Lower leg skin (tissue), 4 donors: ENCODE measurements around the gene PRKCQ. TPM values are rescaled to one million over a fixed set of nuclear protein-coding genes. Genes with fewer than 3 reads are reported as not detected.

ENCODE experiments used
- DNase-seq, 2 donors: peaks; one replicate each; pipeline ENCODE4 v3.0.0-alpha.2; 2019; ENCODE audit warnings: low spot score in 2 of 2
- H3K4me3 ChIP-seq: fragments of 200-600 bp; sonication (generic); 2 replicates; pipeline ENCODE4 v1.5.1; 2017; ENCODE audit warnings: mild to moderate bottlenecking, low read depth; ENCODE audit not compliant: poor library complexity, severe bottlenecking
- CTCF ChIP-seq, 3 donors: fragments of 450-650 bp; IDR thresholded peaks; one replicate each; pipeline ENCODE4 v1.5.1; 2016; ENCODE audit warnings: antibody characterized with exemption in 3 of 3, mild to moderate bottlenecking in 3 of 3, moderate library complexity in 2 of 3
- POLR2A ChIP-seq, 2 donors: fragments of 450-650 bp; IDR thresholded peaks; one replicate each; pipeline ENCODE4 v1.6.1; 2016 to 2017; ENCODE audit warnings: antibody characterized with exemption in 2 of 2, mild to moderate bottlenecking in 1 of 2, moderate library complexity in 1 of 2
- WGBS, 2 donors: methylation state at CpG; one replicate each; pipeline ENCODE4 v1.1.5; 2018; 5-methylcytosine and 5-hydroxymethylcytosine counted together
- intact Hi-C: fragments of 100-400 bp; cut with DNase I; formaldehyde crosslinking; loops from one replicate; pipeline ENCODE4 v1.15.0; 2023; ENCODE audit warnings: low total_unique reads
- total RNA-seq, 4 donors: library from RNA; depleted of rRNA; stranded (reverse); fragments of >200 nt; gene quantifications; one replicate each; pipeline ENCODE4 v1.1.0, GENCODE V29; 2016

PRKCQ gene
- total RNA-seq, 4 donors from 2014 or later: 0.06 to 0.17 TPM; not detected in 2

- TF ChIP-seq POLR2A (IDR thresholded peaks at IDR 0.05) (no peak), CTCF (IDR thresholded peaks at IDR 0.05) (no peak)
- intact Hi-C loops: no loop called here
- H3K4me3 ChIP-seq: no peak overlapping the region
- 87 to 89% methylated on average over 3 of the region's 3 CpGs for WGBS, 2 donors
- DNase-seq: no peak
Measured at GRCh38 chr10:6536102-6536501, 44.0 kb downstream of the PRKCQ start.

DNA sequence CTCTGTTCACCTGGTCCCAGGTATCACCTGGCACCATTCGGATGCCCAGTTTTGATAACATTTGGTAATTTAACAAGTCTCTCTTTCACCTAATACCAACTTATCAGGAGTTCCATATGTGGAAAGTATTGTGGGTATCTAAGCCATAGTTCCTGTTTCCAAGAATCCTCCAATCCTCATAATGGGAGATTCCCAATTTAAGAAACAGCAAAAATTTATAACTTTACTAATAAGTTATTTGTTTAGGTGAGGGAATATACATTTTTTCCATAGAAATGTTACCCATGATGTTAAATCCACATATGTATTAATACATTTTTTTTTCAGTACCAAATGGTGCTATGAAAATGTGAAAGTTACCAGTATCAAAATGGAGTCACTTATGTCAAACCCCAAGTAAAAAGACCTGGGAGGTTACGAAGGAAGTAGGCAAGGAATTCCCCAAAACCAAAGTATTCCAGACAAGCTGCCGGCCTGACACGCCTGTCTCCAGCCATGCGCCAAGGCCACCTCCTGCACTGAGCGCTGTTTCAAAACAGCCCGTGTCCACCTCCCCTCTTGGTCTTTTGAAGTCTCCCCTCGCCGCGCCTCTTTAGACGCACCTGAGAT lies 44.8 kb downstream of the PRKCQ start:
- DNase-seq: no peak
- 93 to 95% methylated on average over 11 of the region's 11 CpGs for WGBS, 2 donors
- no peak for TF ChIP-seq POLR2A (IDR thresholded peaks at IDR 0.05)
- no peak for TF ChIP-seq CTCF (IDR thresholded peaks at IDR 0.05)
- intact Hi-C loops: no loop called here
- H3K4me3 ChIP-seq: no peak overlapping the region

- 75 to 81% methylated on average over 5 of the region's 5 CpGs for WGBS, 2 donors
- TF ChIP-seq CTCF (IDR thresholded peaks at IDR 0.05) (no peak), POLR2A (IDR thresholded peaks at IDR 0.05) (no peak)
- no peak overlapping the region for H3K4me3 ChIP-seq
- no peak for DNase-seq
- intact Hi-C loops: no loop called here
Measured at GRCh38 chr10:6532321-6532720, 47.8 kb downstream of the PRKCQ start.

- TF ChIP-seq POLR2A (IDR thresholded peaks at IDR 0.05): no peak
- no peak for TF ChIP-seq CTCF (IDR thresholded peaks at IDR 0.05)
- DNase-seq: no peak
- intact Hi-C loops: no loop called here
- no peak overlapping the region for H3K4me3 ChIP-seq
- WGBS, 2 donors: 70 to 76% methylated on average over 4 of the region's 4 CpGs
Measured at GRCh38 chr10:6530966-6531365, 49.1 kb downstream of the PRKCQ start.

DNA sequence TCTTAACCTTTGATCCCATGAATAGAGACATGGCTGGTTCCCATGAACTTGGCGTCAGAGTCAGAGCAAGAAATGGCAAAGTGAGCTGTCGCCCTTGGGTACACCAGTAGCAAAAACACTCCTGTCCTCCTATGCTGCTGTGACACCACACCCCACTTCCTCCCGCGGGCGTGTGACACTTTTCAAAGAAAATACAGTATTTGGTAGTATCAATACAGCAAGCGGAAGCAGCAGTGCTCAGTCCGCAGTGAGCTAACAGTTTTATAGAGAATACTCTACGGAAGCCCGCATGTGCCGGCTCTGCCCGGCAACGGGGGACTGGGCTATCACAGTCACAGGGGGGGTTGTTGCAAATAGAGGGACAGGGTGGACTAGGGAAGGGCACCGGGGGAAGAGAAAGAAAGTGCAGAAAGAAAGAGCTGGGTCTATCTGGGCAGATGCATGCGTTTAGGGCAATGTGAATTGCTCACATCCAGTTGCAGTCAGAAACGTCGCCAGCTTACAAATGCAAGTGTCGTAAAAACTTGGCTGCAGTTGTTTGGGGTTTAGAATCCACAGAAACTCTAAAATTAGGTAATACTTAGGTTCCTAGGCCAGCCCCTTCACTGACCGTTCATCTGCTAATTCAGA lies 49.8 kb downstream of the PRKCQ start:
- DNase-seq: no peak
- TF ChIP-seq POLR2A (IDR thresholded peaks at IDR 0.05): no peak
- TF ChIP-seq CTCF (IDR thresholded peaks at IDR 0.05): no peak
- WGBS, 2 donors: 83 to 85% methylated on average over 18 of the region's 18 CpGs
- intact Hi-C loops: no loop called here
- H3K4me3 ChIP-seq: no peak overlapping the region
